Measurements from ENCODE around the gene CKM. TPM values are rescaled to one million over a fixed set of nuclear protein-coding genes. Genes with fewer than 3 reads are reported as not detected.
"Not testable (repeated sequence)": the region's sequence is repeated elsewhere in the genome, so short reads cannot be mapped to it uniquely, and the experiment has no call there.

CKM gene
- total RNA-seq, 3 donors from 2014 or later, result 1.1 to 2.0 (median 1.6) TPM

GRCh38 chr19:45271098-45271734, 51.5 kb downstream of the CKM start:
- TF ChIP-seq CTCF (IDR thresholded peaks at IDR 0.05), result no peak
- Histone ChIP-seq H3K36me3 (ENCODE audit: low read depth) (no peaks in the 10 kb centered on the region), H3K9me3 (no peaks in the 10 kb centered on the region), H3K4me1 (ENCODE audit: low read depth) (no peaks in the 10 kb centered on the region), H3K4me3 (no peak overlapping the region)
- ATAC-seq, result no peak
- intact Hi-C loops (cut with DNase I, micrococcal nuclease), result no loop called here
- DNase-seq, result no peak

GRCh38 chr19:45269939-45270338, 52.7 kb downstream of the CKM start:
- DNase-seq; ATAC-seq; H3K4me3 ChIP-seq; H3K4me1 ChIP-seq (ENCODE audit: low read depth); H3K36me3 ChIP-seq (ENCODE audit: low read depth); H3K9me3 ChIP-seq; intact Hi-C loops (cut with DNase I, micrococcal nuclease): not testable (repeated sequence)

GRCh38 chr19:45267296-45267695, 55.4 kb downstream of the CKM start:
- Histone ChIP-seq H3K9me3 (no peaks in the 10 kb centered on the region), H3K4me3 (no peak overlapping the region), H3K4me1 (ENCODE audit: low read depth) (no peaks in the 10 kb centered on the region), H3K36me3 (ENCODE audit: low read depth) (no peaks in the 10 kb centered on the region)
- intact Hi-C loops (cut with DNase I, micrococcal nuclease), result no loop called here
- no peak for TF ChIP-seq CTCF (IDR thresholded peaks at IDR 0.05)
- ATAC-seq (no peak), DNase-seq (no peak)

GRCh38 chr19:45265375-45265774, 57.3 kb downstream of the CKM start:
- no peaks in the 10 kb centered on the region for H3K36me3 ChIP-seq (ENCODE audit: low read depth)
- H3K4me3 ChIP-seq, result no peak overlapping the region
- no peak for TF ChIP-seq CTCF (IDR thresholded peaks at IDR 0.05)
- H3K9me3 ChIP-seq, result no peaks in the 10 kb centered on the region
- intact Hi-C loops (cut with DNase I, micrococcal nuclease), result no loop called here
- ATAC-seq (no peak), DNase-seq (no peak)
- H3K4me1 ChIP-seq (ENCODE audit: low read depth), result no peaks in the 10 kb centered on the region

GRCh38 chr19:45264781-45265317, 57.8 kb downstream of the CKM start:
- no peaks in the 10 kb centered on the region for H3K9me3 ChIP-seq
- no peak overlapping the region for H3K4me3 ChIP-seq
- H3K4me1 ChIP-seq (ENCODE audit: low read depth), result no peaks in the 10 kb centered on the region
- no peak for TF ChIP-seq CTCF (IDR thresholded peaks at IDR 0.05)
- intact Hi-C loops (cut with DNase I, micrococcal nuclease), result no loop called here
- ATAC-seq (no peak), DNase-seq (no peak)
- H3K36me3 ChIP-seq (ENCODE audit: low read depth), result no peaks in the 10 kb centered on the region

GRCh38 chr19:45263013-45263412, 59.7 kb downstream of the CKM start:
- Histone ChIP-seq H3K9me3 (no peaks in the 10 kb centered on the region), H3K4me3 (no peak overlapping the region), H3K4me1 (ENCODE audit: low read depth) (no peaks in the 10 kb centered on the region), H3K36me3 (ENCODE audit: low read depth) (no peaks in the 10 kb centered on the region)
- intact Hi-C loops (cut with DNase I, micrococcal nuclease), result no loop called here
- ATAC-seq (no peak), DNase-seq (no peak)
- TF ChIP-seq CTCF (IDR thresholded peaks at IDR 0.05), result no peak
